GM12875 (cell line): Measurements from ENCODE around the gene SARS1.

Experiments
- H3K4me3 ChIP-seq: one replicate; pipeline ENCODE4 v1.5.1; 2011; ENCODE audit warnings: low read depth, low read length, control low read depth
- CTCF ChIP-seq: IDR thresholded peaks from 2 replicates; pipeline ENCODE4 v1.5.1; 2011; ENCODE audit warnings: low read depth, mild to moderate bottlenecking, control low read depth, inconsistent platforms, low read length, moderate library complexity, borderline replicate concordance; ENCODE audit not compliant: insufficient read depth

Gene SARS1

GRCh38 chr1:109181085-109181806 is 32.5 kb upstream of the SARS1 start:
- no peak overlapping the region for H3K4me3 ChIP-seq
- TF ChIP-seq CTCF, result no peak

GRCh38 chr1:109181807-109182163 is 31.9 kb upstream of the SARS1 start:
- no peak for TF ChIP-seq CTCF
- no peak overlapping the region for H3K4me3 ChIP-seq

GRCh38 chr1:109183058-109183738 is 30.5 kb upstream of the SARS1 start:
- H3K4me3 ChIP-seq, result no peak overlapping the region
- TF ChIP-seq CTCF, result no peak

- no peak for TF ChIP-seq CTCF
These were observed 29.0 kb upstream of the SARS1 start for GRCh38 chr1:109184687-109185086.

GRCh38 chr1:109185357-109185756 is 28.4 kb upstream of the SARS1 start:
- TF ChIP-seq CTCF, result no peak
- H3K4me3 ChIP-seq, result no peak overlapping the region

More at GRCh38 chr1:109184687-109185086, 29.0 kb upstream of the SARS1 start:
- H3K4me3 ChIP-seq, result no peak overlapping the region

GRCh38 chr1:109185990-109186732 is 27.6 kb upstream of the SARS1 start:
- H3K4me3 ChIP-seq, result no peak overlapping the region
- TF ChIP-seq CTCF, result no peak

GRCh38 chr1:109186733-109187086 is 27.0 kb upstream of the SARS1 start:
- H3K4me3 ChIP-seq, result no peak overlapping the region

More at GRCh38 chr1:109186733-109187086, 27.0 kb upstream of the SARS1 start:
- no peak for TF ChIP-seq CTCF
